Globus pallidus (tissue), 1 donor: Measurements from ENCODE around the gene RPH3AL.

Experiments
- DNase-seq: peaks from one replicate; pipeline ENCODE4 v3.0.0-alpha.2; 2015; ENCODE audit warnings: low spot score

RPH3AL gene

DNA sequence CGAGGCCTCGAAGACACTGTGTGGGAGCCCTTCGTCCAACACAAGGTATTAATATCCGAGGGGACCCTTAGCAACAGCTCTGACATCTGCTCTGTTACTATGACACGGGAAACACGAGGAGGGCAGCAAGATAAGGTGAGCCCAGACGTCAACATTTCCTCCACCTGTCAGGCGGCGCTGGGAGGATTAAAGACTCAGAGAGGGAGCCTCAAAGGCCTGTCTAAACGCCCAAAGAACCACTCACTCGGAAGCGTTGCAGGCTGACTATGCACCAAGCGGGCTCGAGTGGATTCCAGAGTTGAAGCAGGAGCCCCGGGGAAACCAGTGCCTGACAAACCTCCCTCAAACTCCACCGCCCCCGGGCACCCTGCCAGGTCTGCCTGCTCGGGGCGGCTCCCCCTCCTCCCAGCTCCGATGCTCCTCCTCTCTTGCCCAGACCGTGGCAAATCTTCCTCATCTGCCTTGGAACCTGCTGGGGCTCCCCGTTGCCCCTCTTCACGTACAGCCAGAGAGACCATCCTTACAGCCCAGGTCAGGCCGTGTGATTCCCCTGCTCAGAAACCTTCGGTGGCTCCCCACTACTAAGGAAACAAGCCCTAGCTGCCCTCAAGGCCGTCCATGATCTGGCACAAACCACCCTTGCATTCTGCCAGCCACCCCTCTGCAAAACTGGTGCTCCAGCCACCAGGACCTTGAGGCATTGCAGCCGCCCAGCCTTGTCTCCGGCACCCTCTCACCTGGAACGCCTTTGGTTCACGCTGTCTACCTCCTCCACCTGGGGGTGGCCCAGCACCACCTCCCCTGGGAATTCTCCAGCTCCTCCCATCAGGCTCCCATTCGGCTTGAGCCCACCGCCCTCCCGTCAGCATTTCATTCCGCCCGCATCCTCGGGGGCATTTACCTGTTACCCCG lies 16.2 kb downstream of the RPH3AL start:
- DNase-seq = no peak

DNA sequence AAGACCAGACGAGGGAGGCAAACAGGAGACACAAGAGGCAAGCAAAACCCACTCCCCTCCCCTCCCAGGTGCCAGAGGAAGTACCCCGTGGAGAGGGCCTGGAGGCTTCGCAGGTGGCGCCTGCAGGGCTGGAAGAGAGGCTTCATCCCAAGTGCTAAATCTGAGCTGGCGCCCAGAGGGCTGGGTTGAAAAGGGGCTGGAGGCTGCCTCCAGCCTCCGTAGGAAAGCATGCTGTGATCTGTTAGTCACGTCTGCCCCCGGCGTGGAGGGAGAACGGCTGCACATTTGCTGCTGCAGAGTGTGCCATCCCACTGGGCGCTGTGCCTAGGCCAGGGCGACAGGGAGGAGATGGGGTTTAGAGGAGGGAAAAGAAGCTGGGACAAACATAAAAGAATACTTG lies 16.9 kb downstream of the RPH3AL start:
- DNase-seq = no peak

GRCh38 chr17:334974-335481 lies 17.6 kb downstream of the RPH3AL start:
- no peak for DNase-seq

DNA sequence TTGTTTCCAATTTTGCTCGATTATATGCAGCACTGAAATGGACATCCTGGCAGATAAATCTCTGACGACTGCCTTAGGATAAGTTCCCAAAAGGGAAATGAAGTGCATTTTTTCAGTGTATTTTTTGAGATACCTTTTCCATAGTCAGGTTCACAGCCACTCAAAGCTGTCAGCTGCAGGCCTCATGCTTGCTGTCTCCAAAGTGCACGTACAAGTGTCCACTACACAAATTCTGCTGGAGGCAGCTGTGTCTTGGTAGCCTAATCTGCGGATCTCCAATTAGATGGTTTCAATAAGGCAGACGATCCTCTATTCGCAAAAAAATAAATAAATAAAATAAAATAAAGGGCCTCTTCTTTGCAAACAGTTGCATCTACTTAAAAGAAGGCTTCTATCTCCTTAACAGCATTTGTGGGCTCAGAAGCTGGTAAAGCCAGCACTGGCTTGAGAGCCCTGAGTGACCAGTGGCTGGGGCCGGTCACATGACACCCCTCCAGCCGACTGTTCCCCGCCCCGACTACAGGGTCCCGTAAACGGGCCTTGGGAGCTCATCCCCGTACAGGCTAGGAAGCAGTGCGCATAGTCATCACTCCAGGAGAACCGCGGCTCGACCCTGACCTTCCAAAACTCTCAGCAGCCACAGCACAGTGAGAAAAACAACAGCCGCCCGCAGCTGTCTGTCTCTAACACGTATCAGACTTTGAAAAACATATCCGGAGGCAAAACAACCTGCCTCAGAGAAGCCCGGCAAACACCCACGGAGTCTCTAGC lies 18.8 kb downstream of the RPH3AL start:
- peak; percentile 80 for DNase-seq

DNA sequence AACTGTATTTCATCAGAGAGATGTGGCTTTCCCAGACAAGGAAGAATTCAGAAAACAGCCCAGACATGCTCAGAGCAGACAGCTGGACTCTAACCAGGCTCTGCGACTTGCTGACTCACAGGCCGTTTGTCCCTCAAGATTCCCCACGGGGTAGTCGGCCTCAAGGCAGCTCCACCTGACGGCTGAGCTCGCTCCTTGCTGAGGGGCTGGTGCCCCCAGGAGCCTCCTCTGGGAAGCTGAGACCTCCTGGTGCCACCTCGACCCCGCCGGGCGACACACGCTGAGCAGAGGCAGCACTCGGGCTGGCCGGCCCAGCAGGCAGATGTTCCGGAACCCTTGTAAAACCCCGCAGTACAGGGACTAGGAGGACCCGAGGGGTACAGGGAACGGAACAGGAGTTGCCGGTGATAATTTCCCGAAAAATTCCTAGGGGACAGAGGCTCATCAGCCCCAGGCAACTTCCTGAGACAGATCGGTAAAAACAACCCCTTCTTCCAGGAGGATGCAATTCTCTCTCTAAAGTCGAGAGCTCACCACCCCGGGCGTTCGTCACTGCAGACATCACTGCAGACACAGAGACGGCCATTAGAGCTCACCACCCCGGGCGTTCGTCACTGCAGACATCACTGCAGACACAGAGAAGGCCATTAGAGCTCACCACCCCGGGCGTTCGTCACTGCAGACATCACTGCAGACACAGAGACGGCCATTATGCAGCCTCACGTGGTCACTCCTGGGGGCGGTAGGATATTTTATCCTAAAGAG lies 19.9 kb downstream of the RPH3AL start:
- peak; percentile 47 for DNase-seq

DNA sequence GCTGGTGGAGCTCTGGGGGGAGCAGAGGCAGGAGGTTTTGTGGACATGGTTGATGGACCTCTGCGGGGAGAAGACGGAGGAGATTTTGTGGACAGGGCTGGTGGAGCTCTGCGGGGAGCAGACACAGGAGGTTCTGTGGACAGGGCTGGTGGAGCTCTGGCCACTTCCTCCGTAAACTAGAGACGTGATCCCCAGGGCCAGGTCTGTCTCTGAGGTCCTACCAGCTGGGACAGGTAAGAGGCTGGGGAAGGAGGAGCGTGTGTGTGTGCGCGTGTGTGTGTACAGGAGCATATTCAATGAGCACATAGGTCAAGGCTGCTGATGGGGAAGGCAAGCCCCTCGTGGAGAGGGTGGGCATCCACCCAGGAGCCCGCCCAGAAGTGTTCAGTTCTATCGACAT lies 20.6 kb downstream of the RPH3AL start:
- DNase-seq = peak; percentile 8

- DNase-seq = peak; percentile 60
Observed at GRCh38 chr17:330993-331701, 21.5 kb downstream of the RPH3AL start.

DNA sequence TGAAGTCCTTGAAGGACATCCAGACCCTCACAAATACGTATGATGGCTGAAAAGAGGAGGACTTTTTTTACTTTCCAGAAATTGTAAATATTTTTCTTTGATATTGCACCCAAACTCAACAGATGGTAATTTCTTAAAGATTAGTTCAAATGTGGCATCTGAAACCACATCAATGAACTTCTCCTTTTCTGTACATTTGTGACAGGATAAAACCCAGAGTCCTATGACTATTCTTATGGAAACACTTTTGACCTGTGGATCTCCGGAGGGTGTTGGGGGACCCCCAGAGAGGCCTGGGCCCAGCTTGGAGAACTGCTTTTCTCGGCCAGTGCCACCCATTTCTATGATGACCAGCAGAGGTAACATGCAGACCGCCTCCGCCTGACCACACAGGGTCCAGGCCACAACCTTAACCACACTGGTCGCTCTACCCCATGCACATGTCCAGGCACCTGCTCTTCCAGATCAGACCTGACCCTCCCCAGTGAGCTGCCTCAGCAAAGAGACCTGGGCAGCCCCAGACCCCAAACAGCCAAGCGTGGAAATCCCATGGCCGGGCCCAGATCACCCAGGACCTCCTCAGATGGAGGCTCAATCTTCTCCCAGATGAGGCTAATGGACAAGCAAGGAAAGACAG lies 22.7 kb downstream of the RPH3AL start:
- no peak for DNase-seq

GRCh38 chr17:327971-328370 lies 24.6 kb downstream of the RPH3AL start:
- DNase-seq = no peak

- DNase-seq = no peak
Observed at GRCh38 chr17:327296-327695, 25.3 kb downstream of the RPH3AL start.

DNA sequence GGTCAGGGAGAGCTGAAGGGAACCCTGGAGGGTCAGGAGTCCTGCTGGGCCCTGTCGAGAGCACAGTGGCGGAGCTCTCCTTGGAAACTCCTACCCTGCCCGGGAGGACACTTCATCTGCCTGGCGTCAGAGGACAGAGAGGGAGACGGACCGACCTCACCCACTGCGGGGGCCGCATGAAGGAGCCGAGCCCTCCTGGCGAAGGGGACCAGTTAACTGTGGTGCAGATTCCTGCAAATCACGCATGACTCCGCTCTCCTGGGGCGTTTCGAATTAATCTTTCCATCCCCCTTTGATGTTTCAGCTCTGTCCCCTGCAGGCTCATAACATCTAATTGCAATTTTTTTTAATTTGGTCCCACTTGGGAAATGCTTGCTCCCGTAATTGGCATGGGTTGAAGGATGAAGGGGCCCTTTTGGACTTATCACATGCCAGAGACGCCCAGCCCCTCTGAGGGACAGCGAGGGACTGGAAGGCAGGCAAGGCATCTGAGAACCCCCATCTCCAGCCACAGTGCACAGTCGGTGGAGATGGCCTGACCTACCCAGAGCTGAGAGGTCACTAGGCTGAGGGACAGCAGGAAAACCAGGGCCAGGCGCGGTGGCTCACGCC lies 26.5 kb downstream of the RPH3AL start:
- no peak for DNase-seq

DNA sequence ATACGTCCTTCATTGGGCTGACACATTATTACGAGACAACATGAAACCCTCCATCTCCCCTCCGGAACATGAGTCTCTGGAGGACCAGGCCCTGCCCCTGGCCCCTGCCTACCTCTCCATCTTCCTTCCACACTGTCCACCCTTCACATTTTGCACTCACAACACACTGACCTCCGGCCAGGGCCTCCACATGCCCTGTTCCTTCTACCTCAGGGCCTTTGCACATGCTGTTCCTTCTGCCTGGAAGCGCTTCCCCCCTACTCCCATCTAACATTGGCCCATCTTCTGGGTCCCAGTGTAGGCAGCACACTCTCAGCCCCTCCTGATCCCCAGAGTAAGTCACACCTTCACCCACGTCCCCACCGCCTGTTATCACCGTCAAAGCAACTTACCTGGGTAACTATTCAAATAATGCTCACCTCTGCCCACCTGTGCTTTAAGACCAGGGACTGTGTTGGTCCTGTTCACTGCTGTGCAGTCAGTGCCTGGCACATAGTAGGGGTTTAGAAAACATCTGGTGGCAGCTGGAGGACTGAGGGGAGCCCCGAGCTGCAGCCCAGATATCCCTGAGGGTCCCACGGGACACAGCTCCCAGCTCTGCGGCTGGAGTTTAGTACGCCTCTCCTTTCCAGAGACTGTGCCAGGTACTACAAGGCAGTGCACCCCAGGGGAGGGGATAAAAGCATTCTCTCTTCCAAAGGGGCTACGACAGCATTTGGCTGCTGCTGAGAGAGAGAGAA lies 27.2 kb downstream of the RPH3AL start:
- no peak for DNase-seq

- no peak for DNase-seq
Observed at GRCh38 chr17:323721-324571, 28.7 kb downstream of the RPH3AL start.

- no peak for DNase-seq
Observed at GRCh38 chr17:323181-323580, 29.4 kb downstream of the RPH3AL start.

GRCh38 chr17:322006-322780 lies 30.4 kb downstream of the RPH3AL start:
- DNase-seq = no peak

- no peak for DNase-seq
Observed at GRCh38 chr17:321386-321941, 31.1 kb downstream of the RPH3AL start.

DNA sequence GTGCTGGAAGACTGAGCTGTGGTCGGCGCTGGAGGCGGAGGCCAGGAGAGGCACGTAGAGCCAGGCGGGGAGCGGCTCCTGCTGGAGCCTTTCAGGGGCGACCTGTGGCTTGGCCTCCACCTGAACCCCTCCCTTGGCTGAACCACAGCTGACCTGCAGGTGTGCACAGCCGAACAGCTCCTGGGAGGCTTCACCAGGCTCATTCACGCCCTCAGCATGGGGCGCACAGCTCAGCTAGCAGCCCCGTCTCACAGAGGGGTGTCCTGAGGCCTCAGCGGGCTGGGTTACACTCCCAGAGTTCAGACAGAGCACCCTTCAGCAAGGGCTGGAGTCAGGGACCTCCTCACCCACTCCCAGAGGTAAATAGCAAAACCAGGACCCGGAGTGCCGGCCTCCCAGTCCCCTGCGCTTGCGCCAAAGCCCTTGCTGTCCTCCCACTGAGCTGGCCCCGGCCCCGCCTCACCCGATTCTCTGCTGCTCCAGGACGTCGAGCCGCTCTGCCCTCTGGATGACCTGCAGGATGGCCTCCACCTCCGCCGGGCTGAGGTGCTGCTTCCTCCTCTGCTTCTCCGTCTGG lies 31.7 kb downstream of the RPH3AL start:
- no peak for DNase-seq
